ENCODE measurements around the gene LAMB3. TPM values are rescaled to one million over a fixed set of nuclear protein-coding genes. Genes with fewer than 3 reads are reported as not detected.

LAMB3 gene
- polyA plus RNA-seq, 1 donor (not counting 4 experiments of a cell fraction or from before 2014, with no cell fraction given), result 659 TPM

GRCh38 chr1:209685821-209686220 lies 33.6 kb upstream of the LAMB3 start:
- Histone ChIP-seq H2AFZ (ENCODE audit: control insufficient read depth, low read length) (no peak overlapping the region), H3K36me3 (ENCODE audit: control insufficient read depth in 2 of 2, extremely low read depth in 1 of 2, insufficient read depth in 2 of 2, low read length in 2 of 2) (no peaks in the 10 kb centered on the region), H3K4me1 (ENCODE audit: control insufficient read depth, extremely low read depth, insufficient read depth, low read length) (peaks cover 15% of the 10 kb centered on the region), H3K27me3 (ENCODE audit: control insufficient read depth, extremely low read depth, insufficient read depth, low read length) (no peaks in the 10 kb centered on the region), H3K4me3 (ENCODE audit: control insufficient read depth in 2 of 3, extremely low read depth in 1 of 3, insufficient read depth in 2 of 3, low read depth in 1 of 3, low read length in 3 of 3) (no peak overlapping the region), H3K79me2 (ENCODE audit: control insufficient read depth, insufficient read depth, low read length) (no peaks in the 10 kb centered on the region), H3K9me3 (ENCODE audit: control insufficient read depth, low read depth, low read length) (no peaks in the 10 kb centered on the region), H3K9me1 (ENCODE audit: control insufficient read depth, extremely low read depth, insufficient read depth, low read length) (no peaks in the 10 kb centered on the region), H4K20me1 (ENCODE audit: control insufficient read depth, extremely low read depth, insufficient read depth, low read length) (no peaks in the 10 kb centered on the region), H3K27ac (ENCODE audit: control insufficient read depth, insufficient read depth, low read length) (no peak overlapping the region), H3K9ac (ENCODE audit: control insufficient read depth, extremely low read depth, insufficient read depth, low read length) (no peak overlapping the region), H3K4me2 (ENCODE audit: control insufficient read depth, extremely low read depth, insufficient read depth, low read depth, low read length) (no peak overlapping the region)
- no peak for TF ChIP-seq CTCF (optimal IDR thresholded peaks at IDR 0.05 in 1 of 3, IDR thresholded peaks at IDR 0.05 in 1 of 3, conservative IDR thresholded peaks at IDR 0.05 in 1 of 3; ENCODE audit: extremely low read depth in 1 of 3, insufficient read depth in 2 of 3, low read length in 3 of 3)
- TF ChIP-seq EZH2 (IDR thresholded peaks at IDR 0.05; ENCODE audit: low read length), result no peak
- FAIRE-seq (no peak), DNase-seq (ENCODE audit: low read depth, low spot score) (no peak)
- dilution Hi-C loops (cut with MboI; ENCODE audit: extremely low pct_ligation_motif_present, low sequenced_read_pairs), result no loop called here

- no peak overlapping the region for H3K4me3 ChIP-seq (ENCODE audit: control insufficient read depth in 2 of 3, extremely low read depth in 1 of 3, insufficient read depth in 2 of 3, low read depth in 1 of 3, low read length in 3 of 3)
- no peak overlapping the region for H3K4me2 ChIP-seq (ENCODE audit: control insufficient read depth, extremely low read depth, insufficient read depth, low read depth, low read length)
- no peak for TF ChIP-seq CTCF (optimal IDR thresholded peaks at IDR 0.05 in 1 of 3, IDR thresholded peaks at IDR 0.05 in 1 of 3, conservative IDR thresholded peaks at IDR 0.05 in 1 of 3; ENCODE audit: extremely low read depth in 1 of 3, insufficient read depth in 2 of 3, low read length in 3 of 3)
- TF ChIP-seq EZH2 (IDR thresholded peaks at IDR 0.05; ENCODE audit: low read length), result no peak
- no peaks in the 10 kb centered on the region for H3K9me3 ChIP-seq (ENCODE audit: control insufficient read depth, low read depth, low read length)
- H3K9ac ChIP-seq (ENCODE audit: control insufficient read depth, extremely low read depth, insufficient read depth, low read length), result no peak overlapping the region
- H4K20me1 ChIP-seq (ENCODE audit: control insufficient read depth, extremely low read depth, insufficient read depth, low read length), result no peaks in the 10 kb centered on the region
- H3K27ac ChIP-seq (ENCODE audit: control insufficient read depth, insufficient read depth, low read length), result no peak overlapping the region
- peaks cover 10% of the 10 kb centered on the region for H3K4me1 ChIP-seq (ENCODE audit: control insufficient read depth, extremely low read depth, insufficient read depth, low read length)
- no peaks in the 10 kb centered on the region for H3K36me3 ChIP-seq (ENCODE audit: control insufficient read depth in 2 of 2, extremely low read depth in 1 of 2, insufficient read depth in 2 of 2, low read length in 2 of 2)
- dilution Hi-C loops (cut with MboI; ENCODE audit: extremely low pct_ligation_motif_present, low sequenced_read_pairs), result no loop called here
- H2AFZ ChIP-seq (ENCODE audit: control insufficient read depth, low read length), result no peak overlapping the region
- no peaks in the 10 kb centered on the region for H3K9me1 ChIP-seq (ENCODE audit: control insufficient read depth, extremely low read depth, insufficient read depth, low read length)
- FAIRE-seq, result no peak
- peaks cover 5% of the 10 kb centered on the region for H3K27me3 ChIP-seq (ENCODE audit: control insufficient read depth, extremely low read depth, insufficient read depth, low read length)
- H3K79me2 ChIP-seq (ENCODE audit: control insufficient read depth, insufficient read depth, low read length), result no peaks in the 10 kb centered on the region
- DNase-seq (ENCODE audit: low read depth, low spot score), result no peak
Observed at GRCh38 chr1:209678981-209679539, 26.8 kb upstream of the LAMB3 start.

Measured in keratinocyte (primary cell).